ENCODE measurements around the gene LSAMP. TPM values are rescaled to one million over a fixed set of nuclear protein-coding genes. Genes with fewer than 3 reads are reported as not detected.

LSAMP gene
- polyA plus RNA-seq, 1 experiment: 2.7 TPM

DNA sequence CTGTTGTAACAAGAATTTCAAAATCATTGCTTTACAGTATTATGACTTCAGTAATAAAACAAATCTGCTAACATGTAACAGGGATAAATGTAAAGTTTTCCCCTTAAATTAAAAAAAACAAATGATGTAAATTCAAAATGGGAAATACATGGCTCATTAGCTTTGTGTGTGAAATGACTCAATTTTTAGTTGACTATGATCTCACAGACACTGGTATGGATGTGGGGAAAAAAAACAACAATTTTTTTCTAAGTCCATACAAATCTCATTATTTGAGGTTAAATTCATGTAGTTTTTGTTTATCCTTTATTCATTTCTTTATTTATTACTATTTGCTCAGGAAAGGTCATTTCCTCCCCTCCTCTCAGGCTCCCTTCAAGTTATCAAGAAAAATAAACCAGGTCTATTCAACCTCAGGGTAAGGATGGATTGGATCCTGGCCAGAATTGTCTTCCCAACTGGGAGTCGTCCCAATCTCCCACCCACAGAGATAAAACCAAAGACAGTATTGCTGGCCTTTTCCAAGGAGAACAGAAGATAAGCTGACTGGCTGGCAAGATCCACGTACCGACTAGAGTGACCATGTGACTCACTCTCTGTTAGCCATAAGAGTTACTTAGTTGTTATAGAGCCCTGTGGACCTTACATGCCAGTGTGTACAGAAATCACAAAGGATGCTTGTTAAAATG lies 448.7 kb downstream of the LSAMP start:
- CTCF ChIA-PET: no interaction called here

GRCh38 chr3:115990669-115991068 lies 454.6 kb downstream of the LSAMP start:
- TF ChIP-seq, protein P1, sequence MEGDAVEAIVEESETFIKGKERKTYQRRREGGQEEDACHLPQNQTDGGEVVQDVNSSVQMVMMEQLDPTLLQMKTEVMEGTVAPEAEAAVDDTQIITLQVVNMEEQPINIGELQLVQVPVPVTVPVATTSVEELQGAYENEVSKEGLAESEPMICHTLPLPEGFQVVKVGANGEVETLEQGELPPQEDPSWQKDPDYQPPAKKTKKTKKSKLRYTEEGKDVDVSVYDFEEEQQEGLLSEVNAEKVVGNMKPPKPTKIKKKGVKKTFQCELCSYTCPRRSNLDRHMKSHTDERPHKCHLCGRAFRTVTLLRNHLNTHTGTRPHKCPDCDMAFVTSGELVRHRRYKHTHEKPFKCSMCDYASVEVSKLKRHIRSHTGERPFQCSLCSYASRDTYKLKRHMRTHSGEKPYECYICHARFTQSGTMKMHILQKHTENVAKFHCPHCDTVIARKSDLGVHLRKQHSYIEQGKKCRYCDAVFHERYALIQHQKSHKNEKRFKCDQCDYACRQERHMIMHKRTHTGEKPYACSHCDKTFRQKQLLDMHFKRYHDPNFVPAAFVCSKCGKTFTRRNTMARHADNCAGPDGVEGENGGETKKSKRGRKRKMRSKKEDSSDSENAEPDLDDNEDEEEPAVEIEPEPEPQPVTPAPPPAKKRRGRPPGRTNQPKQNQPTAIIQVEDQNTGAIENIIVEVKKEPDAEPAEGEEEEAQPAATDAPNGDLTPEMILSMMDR (IDR thresholded peaks at IDR 0.05; ENCODE audit: insufficient read depth, low read depth, low read length): no peak
- ChIA-PET CTCF (interaction anchor here (1.5 kb wide), 1 partner anchor 9 kb away, joined by 5 read pairs; no protein-coding TSS in a partner anchor), POLR2A (no interaction called here)
- DNase-seq (ENCODE audit: low read depth): no peak
- Histone ChIP-seq H3K36me3 (ENCODE audit: control insufficient read depth, insufficient read depth, low read length) (no peaks in the 10 kb centered on the region), H3K27me3 (ENCODE audit: control insufficient read depth, insufficient read depth, low read length) (no peaks in the 10 kb centered on the region), H3K4me3 (ENCODE audit: low read depth, low read length) (no peak overlapping the region)

More for the DNA sequence above, 448.7 kb downstream of the LSAMP start:
- Histone ChIP-seq H3K36me3 (ENCODE audit: control insufficient read depth, insufficient read depth, low read length) (no peaks in the 10 kb centered on the region), H3K4me3 (ENCODE audit: low read depth, low read length) (no peak overlapping the region), H3K27me3 (ENCODE audit: control insufficient read depth, insufficient read depth, low read length) (no peaks in the 10 kb centered on the region)
- POLR2A ChIA-PET: no interaction called here
- DNase-seq (ENCODE audit: low read depth): no peak
- TF ChIP-seq, protein P1 (IDR thresholded peaks at IDR 0.05; ENCODE audit: insufficient read depth, low read depth, low read length): no peak

DNA sequence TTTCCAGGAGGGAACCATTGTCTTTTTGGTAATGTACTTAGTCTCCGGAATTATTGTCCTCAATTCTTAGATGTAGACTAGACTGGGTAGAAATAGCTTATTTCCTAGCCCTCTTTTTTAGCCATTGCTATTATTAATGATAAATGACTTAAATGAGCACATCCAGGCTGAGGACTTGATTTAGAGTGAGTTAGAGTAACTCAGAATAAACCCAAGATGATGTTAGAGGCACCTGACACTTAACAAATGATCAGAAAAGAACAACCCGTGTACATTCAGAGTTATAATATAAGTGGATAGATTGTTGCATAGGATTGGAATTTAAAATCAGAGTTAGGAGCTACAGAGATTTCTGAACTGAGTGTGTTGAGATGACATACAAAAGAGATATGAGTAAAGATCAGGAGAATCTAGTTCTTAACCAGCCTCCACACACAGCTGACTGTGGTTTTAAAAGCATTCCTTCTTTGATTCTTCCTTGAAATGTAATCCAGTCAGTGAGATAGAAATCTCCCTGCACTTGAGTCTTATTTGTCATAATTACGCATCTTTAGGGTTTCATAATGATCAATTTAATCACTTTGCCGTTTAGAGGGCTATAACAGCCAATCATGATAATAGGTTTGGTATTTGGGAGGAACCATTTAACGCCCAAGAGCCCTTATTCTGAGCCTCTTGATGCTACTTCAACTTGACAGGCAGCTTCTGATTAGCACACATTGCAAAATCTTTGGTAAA lies 455.4 kb downstream of the LSAMP start:
- TF ChIP-seq, protein P1 (IDR thresholded peaks at IDR 0.05; ENCODE audit: insufficient read depth, low read depth, low read length): no peak
- DNase-seq (ENCODE audit: low read depth): peak; percentile 72
- no peak overlapping the region for H3K4me3 ChIP-seq (ENCODE audit: low read depth, low read length)
- no peaks in the 10 kb centered on the region for H3K27me3 ChIP-seq (ENCODE audit: control insufficient read depth, insufficient read depth, low read length)
- no peaks in the 10 kb centered on the region for H3K36me3 ChIP-seq (ENCODE audit: control insufficient read depth, insufficient read depth, low read length)
- ChIA-PET POLR2A (no interaction called here), CTCF (interaction anchor here (0.9 to 1.5 kb wide), 3 partner anchors 10 to 244 kb away, joined by 3 to 5 read pairs (median 3); no protein-coding TSS in a partner anchor)

DNA sequence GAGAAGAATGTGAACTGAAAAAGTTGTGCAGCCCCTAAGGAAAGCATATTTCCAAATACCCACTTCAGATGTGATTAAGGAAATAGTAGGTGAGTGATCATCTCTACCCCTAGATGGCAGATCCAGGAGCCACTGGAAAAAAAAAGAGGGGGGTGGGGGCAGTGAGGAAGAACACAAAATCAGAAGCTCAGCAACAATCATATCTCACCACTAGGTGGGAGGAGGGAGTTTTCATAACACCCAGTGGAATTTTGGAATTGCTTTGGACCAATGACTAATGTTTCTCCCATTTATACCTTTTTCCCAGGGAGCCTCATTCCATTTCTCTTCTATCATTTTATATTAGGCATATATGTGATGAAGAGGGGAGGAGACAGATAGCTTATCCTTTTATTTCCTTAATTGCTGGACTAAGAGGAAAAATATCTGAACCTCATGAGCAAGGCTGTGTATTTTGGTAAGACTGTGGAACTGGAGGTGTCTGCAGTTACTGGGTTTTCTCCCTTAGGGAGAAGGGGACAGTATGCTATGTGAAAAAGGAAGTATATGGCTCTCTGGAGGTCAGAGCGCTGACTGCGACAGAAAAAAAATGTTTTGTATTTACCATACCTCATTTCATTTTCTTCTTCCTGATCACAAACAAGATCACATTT lies 458.6 kb downstream of the LSAMP start:
- no peaks in the 10 kb centered on the region for H3K36me3 ChIP-seq (ENCODE audit: control insufficient read depth, insufficient read depth, low read length)
- POLR2A ChIA-PET: no interaction called here
- no peak overlapping the region for H3K4me3 ChIP-seq (ENCODE audit: low read depth, low read length)
- no peaks in the 10 kb centered on the region for H3K27me3 ChIP-seq (ENCODE audit: control insufficient read depth, insufficient read depth, low read length)
- TF ChIP-seq, protein P1 (IDR thresholded peaks at IDR 0.05; ENCODE audit: insufficient read depth, low read depth, low read length): peak; percentile 42; the same call in 1 of the 2 replicates
- CTCF ChIA-PET: interaction anchor here (0.6 to 1.9 kb wide), 5 partner anchors 14 to 771 kb away, joined by 3 to 5 read pairs (median 4); no protein-coding TSS in a partner anchor
- DNase-seq (ENCODE audit: low read depth): no peak

DNA sequence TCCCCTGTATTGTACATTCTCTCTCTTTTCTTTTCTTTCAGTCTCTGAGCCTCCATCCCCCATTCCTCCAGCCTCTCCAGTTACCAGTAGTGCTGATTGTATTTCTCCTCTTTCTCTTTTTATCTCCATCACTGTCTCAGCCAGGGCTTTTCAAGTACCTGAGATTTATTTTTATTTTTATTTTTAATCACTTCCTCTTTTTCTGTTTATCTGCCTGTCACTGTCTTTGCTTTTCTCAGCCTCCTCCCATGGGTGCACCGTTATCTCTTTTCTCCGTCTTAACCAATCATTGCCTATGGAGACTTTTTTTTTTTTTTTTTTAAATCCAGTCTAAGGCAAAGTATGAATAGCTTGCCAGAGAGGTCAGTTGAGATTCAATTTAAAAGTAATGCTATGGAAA lies 462.7 kb downstream of the LSAMP start:
- ChIA-PET POLR2A (interaction anchor here (0.6 kb wide), 1 partner anchor 205 kb away, joined by 4 read pairs; no protein-coding TSS in a partner anchor), CTCF (no interaction called here)
- TF ChIP-seq, protein P1 (IDR thresholded peaks at IDR 0.05; ENCODE audit: insufficient read depth, low read depth, low read length): no peak
- no peaks in the 10 kb centered on the region for H3K36me3 ChIP-seq (ENCODE audit: control insufficient read depth, insufficient read depth, low read length)
- no peak overlapping the region for H3K4me3 ChIP-seq (ENCODE audit: low read depth, low read length)
- H3K27me3 ChIP-seq (ENCODE audit: control insufficient read depth, insufficient read depth, low read length): peaks cover 2% of the 10 kb centered on the region; the same call in 1 of the 2 replicates
- no peak for DNase-seq (ENCODE audit: low read depth)
